K562 (cell line): ENCODE data around the gene NSUN6. TPM values are rescaled to one million over a fixed set of nuclear protein-coding genes. Genes with fewer than 3 reads are reported as not detected.

ENCODE experiments used
- ATAC-seq: fragments of 200-7000 bp; cut with Tn5 transposase; 3 replicates; pipeline ENCODE4 v1.9.1; 2020; ENCODE audit warnings: moderate library complexity
- BruUV-seq: library from RNA; stranded (reverse); fragments of 400-500 nt; replicated peaks from 2 replicates; lab custom pipeline; 2021; lab: Mats Ljungman, UMichigan
- CTCF ChIA-PET: fragments of 300-600 bp; formaldehyde crosslinking; extraction: SDS; loops from one replicate; lab custom pipeline; 2021; ENCODE audit warnings: low intra/inter-chr PET ratio; lab: Yijun Ruan, JAX
- POLR2A ChIA-PET: fragments of 300-600, 350-650 bp; sonication (Branson Sonifier 250); formaldehyde crosslinking; extraction: SDS; loops from one replicate; lab custom pipeline; 2021; ENCODE audit warnings: antibody characterized with exemption, inconsistent platforms; lab: Yijun Ruan, JAX
- DNase-seq, 4 experiments: peaks; one replicate each; pipeline versions ENCODE4 v3.0.0 to v3.0.0-alpha.2; 2011 to 2018; ENCODE audit warnings: low spot score in 3 of 4, mixed read lengths in 3 of 4; ENCODE audit errors: extremely low read depth in 1 of 4
- FAIRE-seq: peaks from 2 replicates; lab custom pipeline; 2011; peaks lifted over from hg19 to GRCh38; lab: Jason Lieb, UNC
- H2AFZ ChIP-seq: 2 replicates; pipeline ENCODE4 v1.6.0; 2011; ENCODE audit warnings: low read depth, low read length, control low read depth, inconsistent platforms
- H3K27ac ChIP-seq: fragments of 200-600 bp; 3 replicates; pipeline ENCODE4 v1.8.0; 2011; ENCODE audit warnings: low read depth, mild to moderate bottlenecking, control low read depth, inconsistent platforms, low read length, moderate library complexity, mixed read lengths; ENCODE audit errors: extremely low read depth
- H3K27me3 ChIP-seq, 2 experiments: fragments of 300-600 bp in 1 of 2; 2 replicates in 1 of 2; 3 replicates in 1 of 2; pipeline versions ENCODE4 v1.6.0 to v1.8.0; 2011; ENCODE audit warnings: inconsistent platforms in 2 of 2, low read length in 2 of 2, mild to moderate bottlenecking in 1 of 2, mixed read lengths in 1 of 2, moderate library complexity in 1 of 2; ENCODE audit not compliant: control insufficient read depth in 2 of 2, insufficient read depth in 2 of 2
- H3K36me3 ChIP-seq: fragments of 300-600 bp; 3 replicates; pipeline ENCODE4 v1.8.0; 2011; ENCODE audit warnings: mild to moderate bottlenecking, low read length, inconsistent platforms; ENCODE audit not compliant: control insufficient read depth, insufficient read depth
- H3K4me1 ChIP-seq, 2 experiments: fragments of 200-600 bp in 1 of 2; replicated peaks in 1 of 2; 2 replicates in 1 of 2; 3 replicates in 1 of 2; pipeline versions ENCODE4 v1.5.1 to v1.8.0; 2011; ENCODE audit warnings: inconsistent platforms in 2 of 2, low read length in 2 of 2, mild to moderate bottlenecking in 1 of 2, mixed read lengths in 1 of 2, moderate library complexity in 1 of 2; ENCODE audit not compliant: control insufficient read depth in 2 of 2, insufficient read depth in 2 of 2
- H3K4me2 ChIP-seq: 2 replicates; pipeline ENCODE4 v1.6.1; 2011; ENCODE audit warnings: low read length, control low read depth, inconsistent platforms, mixed read lengths; ENCODE audit not compliant: insufficient read depth
- H3K4me3 ChIP-seq: fragments of 200-600 bp; sonication (generic), shearing (Covaris generic); 2 replicates; pipeline ENCODE4 v1.5.1; 2016; ENCODE audit warnings: control low read depth, inconsistent platforms
- H3K79me2 ChIP-seq: fragments of 200-600 bp; 3 replicates; pipeline ENCODE4 v1.8.0; 2011; ENCODE audit warnings: low read length, inconsistent platforms; ENCODE audit not compliant: control insufficient read depth, insufficient read depth
- H3K9ac ChIP-seq, 2 experiments: 2 replicates each; pipeline versions ENCODE4 v1.6.0 to v1.6.1; 2011; ENCODE audit warnings: low read depth in 2 of 2, low read length in 2 of 2, control low read depth in 1 of 2, inconsistent platforms in 1 of 2, mild to moderate bottlenecking in 1 of 2, mixed read lengths in 1 of 2; ENCODE audit not compliant: insufficient read depth in 1 of 2
- H3K9me1 ChIP-seq: one replicate; pipeline ENCODE4 v1.6.0; 2011; ENCODE audit warnings: inconsistent platforms, mild to moderate bottlenecking, low read length, moderate library complexity; ENCODE audit not compliant: control insufficient read depth, insufficient read depth
- H3K9me3 ChIP-seq: replicated peaks from 2 replicates; pipeline ENCODE4 v1.5.1; 2011; ENCODE audit warnings: low read depth, low read length, inconsistent platforms; ENCODE audit not compliant: control insufficient read depth, insufficient read depth
- H4K20me1 ChIP-seq: replicated peaks from 2 replicates; pipeline ENCODE4 v1.6.1; 2011; ENCODE audit warnings: low read length, inconsistent platforms, mixed read lengths; ENCODE audit not compliant: control insufficient read depth, insufficient read depth
- BHLHE40 ChIP-seq: IDR thresholded peaks from 2 replicates; pipeline ENCODE4 v1.6.1; 2011; ENCODE audit warnings: low read length, improper control_type of control experiment
- CAMTA2 ChIP-seq: fragments of 250-450 bp; sonication (Bioruptor Pico); conservative IDR thresholded peaks from 2 replicates; pipeline ENCODE4 v1.5.1; 2022
- CREB3L1 ChIP-seq: fragments of 450-650 bp; IDR thresholded peaks from 2 replicates; pipeline ENCODE4 v1.6.1; 2014; ENCODE audit warnings: low read depth, mild to moderate bottlenecking, moderate library complexity, borderline replicate concordance
- KDM4B ChIP-seq, 2 experiments: fragments of 450-650 bp in 1 of 2; sonication (generic) in 1 of 2; IDR thresholded peaks; 2 replicates each; pipeline ENCODE4 v1.6.1; 2016 to 2017; ENCODE audit warnings: borderline replicate concordance in 2 of 2, antibody characterized with exemption in 1 of 2, low read depth in 1 of 2, mild to moderate bottlenecking in 1 of 2
- MYNN ChIP-seq, 2 experiments: sonication (generic); formaldehyde crosslinking in 1 of 2; IDR thresholded peaks; 2 replicates each; pipeline versions ENCODE4 v1.5.0 to v1.6.1; 2016 to 2020; ENCODE audit warnings: antibody characterized with exemption in 1 of 2, missing genetic modification reagents in 1 of 2
- PHF20 ChIP-seq: fragments of 450-650 bp; IDR thresholded peaks from 2 replicates; pipeline ENCODE4 v1.6.1; 2018; ENCODE audit not compliant: partially characterized antibody
- RB1 ChIP-seq: fragments of 450-650 bp; IDR thresholded peaks from 2 replicates; pipeline ENCODE4 v1.6.1; 2017; ENCODE audit warnings: low read depth, mild to moderate bottlenecking
- REST ChIP-seq, 2 experiments: fragments of 450-650 bp; formaldehyde crosslinking in 1 of 2; IDR thresholded peaks; 2 replicates each; pipeline versions ENCODE4 v1.4.0 to v1.6.1; 2014 to 2020; ENCODE audit warnings: mild to moderate bottlenecking in 2 of 2, borderline replicate concordance in 1 of 2, low read depth in 1 of 2
- YBX1 ChIP-seq: fragments of 450-650 bp; IDR thresholded peaks from 2 replicates; pipeline ENCODE4 v1.7.1; 2016; ENCODE audit warnings: mild to moderate bottlenecking
- ZBTB49 ChIP-seq: sonication (generic); formaldehyde crosslinking; IDR thresholded peaks from 2 replicates; pipeline ENCODE4 v1.8.0; 2022; ENCODE audit warnings: missing genetic modification reagents, mild to moderate bottlenecking, borderline replicate concordance
- WGBS: fragments of 100-300 bp; shearing (Covaris generic); methylation state at CpG from one replicate; pipeline ENCODE4 v1.1.6; 2016; ENCODE audit warnings: low coverage, mixed read lengths; ENCODE audit not compliant: insufficient coverage; ENCODE audit errors: missing lambda C conversion rate; 5-methylcytosine and 5-hydroxymethylcytosine counted together
- in situ Hi-C: fragments of 300-500 bp; cut with MboI; formaldehyde crosslinking; loops from 4 replicates; pipeline ENCODE4 v1.15.0; 2018; ENCODE audit warnings: inconsistent platforms, mixed read lengths
- intact Hi-C: fragments of 100-400 bp; cut with micrococcal nuclease; formaldehyde crosslinking; loops from 2 replicates; pipeline ENCODE4 v1.14.2; 2022
- polyA plus RNA-seq, 8 experiments: library from polyadenylated mRNA; depleted of rRNA in 4 of 8; stranded (reverse) in 5 of 8; unstranded in 3 of 8; fragments of >200 nt; fragmentation: Nextera tagmentation in 2 of 8; fragmentation: Illumina TruSeq in 1 of 8; extraction: Ambion mirVana in 2 of 8; extraction: Trizol in 1 of 8; gene quantifications; 2 replicates each; pipeline versions ENCODE4 v1.2.1 to v1.2.3, GENCODE V29; 2011 to 2014; ENCODE audit warnings: inconsistent platforms in 1 of 8, missing spikeins in 1 of 8
- total RNA-seq, 7 experiments: library from RNA; depleted of rRNA in 6 of 7; stranded (reverse); fragments of >200 nt in 6 of 7; fragmentation: Illumina TruSeq in 2 of 7; extraction: Trizol in 2 of 7; gene quantifications; 2 replicates each; pipeline versions ENCODE4 v1.2.1 to v1.2.3, GENCODE V29; 2011 to 2021; ENCODE audit warnings: low replicate concordance in 1 of 7

Gene NSUN6
- total and polyA plus RNA-seq, 9 of the 15 experiments (the other 6 are each of a cell fraction or from before 2014, with no cell fraction given): 12.5 to 33.1 (median 24.2) TPM

GRCh38 chr10:18500576-18500975, 150.8 kb downstream of the NSUN6 start:
- no peak for ATAC-seq
- Histone ChIP-seq H3K9me1 (no peaks in the 10 kb centered on the region), H3K4me1 (peaks cover 0 to under 1% of the 10 kb centered on the region in 2 experiments; a peak in 2 of 5 replicates), H3K36me3 (no peaks in the 10 kb centered on the region), H3K9me3 (no peaks in the 10 kb centered on the region), H3K27ac (no peak overlapping the region), H4K20me1 (no peaks in the 10 kb centered on the region), H3K4me3 (no peak overlapping the region), H3K9ac (no peak overlapping the region), H3K4me2 (no peak overlapping the region), H2AFZ (no peak overlapping the region), H3K27me3 (peaks cover 9 to 11% of the 10 kb centered on the region in 2 experiments; a peak in 3 of 5 replicates), H3K79me2 (no peaks in the 10 kb centered on the region)
- ChIA-PET POLR2A (no interaction called here), CTCF (no interaction called here)
- no peak for FAIRE-seq
- in situ Hi-C loops (no loop called here), intact Hi-C loops (no loop called here)
- DNase-seq: no peak
- WGBS: 2% methylated on average over 7 of the region's 7 CpGs
- BruUV-seq: no TSS peak
- no peak for TF ChIP-seq CREB3L1
- no peak for TF ChIP-seq MYNN (IDR thresholded peaks at IDR 0.05)
- TF ChIP-seq MYNN (CRISPR knock-in tag; IDR thresholded peaks at IDR 0.05): no peak
- no peak for TF ChIP-seq ZBTB49 (CRISPR knock-in tag)
- TF ChIP-seq REST (IDR thresholded peaks at IDR 0.05; ENCODE audit: borderline replicate concordance): no peak
- TF ChIP-seq REST (CRISPR knock-in tag; IDR thresholded peaks at IDR 0.05; ENCODE audit: low read depth): no peak
- TF ChIP-seq KDM4B (IDR thresholded peaks at IDR 0.05; ENCODE audit: borderline replicate concordance in 2 of 2, low read depth in 1 of 2): no peak
- no peak for TF ChIP-seq PHF20
- no peak for TF ChIP-seq YBX1
- no peak for TF ChIP-seq RB1
- no peak for TF ChIP-seq CAMTA2 (CRISPR knock-in tag)
- TF ChIP-seq BHLHE40: no peak
